ENCODE data around the gene ASB4. TPM values are rescaled to one million over a fixed set of nuclear protein-coding genes. Genes with fewer than 3 reads are reported as not detected.

Gene ASB4
- total RNA-seq, 2 experiments from 2014 or later: not detected

DNA sequence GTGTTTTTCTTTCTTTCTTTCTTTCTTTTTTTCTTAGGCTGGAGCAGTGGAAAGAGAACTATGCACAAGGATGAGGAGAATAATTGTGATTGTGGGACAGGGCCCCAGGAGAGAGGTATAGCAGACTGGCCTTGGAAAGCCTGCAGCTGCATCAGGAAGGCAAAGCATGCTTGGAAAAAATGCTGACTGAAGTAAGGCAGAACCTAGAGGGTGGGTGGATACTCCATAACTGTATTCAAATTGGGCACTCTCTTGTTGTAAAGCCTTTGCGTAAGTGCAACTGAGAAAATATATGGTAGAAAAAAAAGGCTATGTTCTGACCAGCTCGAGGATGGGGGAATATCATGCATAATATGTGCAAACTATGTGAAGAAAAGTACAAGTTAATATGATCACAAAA lies 71.0 kb downstream of the ASB4 start:
- H3K27me3 Mint-ChIP-seq: peaks cover 4% of the 10 kb centered on the region
- intact Hi-C loops (cut with micrococcal nuclease): no loop called here
- no peaks in the 10 kb centered on the region for H3K9me3 Mint-ChIP-seq

GRCh38 chr7:95558864-95559263 lies 73.1 kb downstream of the ASB4 start:
- no peaks in the 10 kb centered on the region for H3K9me3 Mint-ChIP-seq
- TF ChIP-seq CTCF (IDR thresholded peaks at IDR 0.05): no peak
- H3K4me1 Mint-ChIP-seq (ENCODE audit: low read depth): no peaks in the 10 kb centered on the region
- CTCF ChIA-PET: no interaction called here
- no peak overlapping the region for H3K27ac Mint-ChIP-seq
- peaks cover 2% of the 10 kb centered on the region for H3K27me3 Mint-ChIP-seq
- no peaks in the 10 kb centered on the region for H3K36me3 Mint-ChIP-seq (ENCODE audit: low read depth)
- POLR2A ChIA-PET: no interaction called here
- H3K4me3 Mint-ChIP-seq: no peak overlapping the region
- DNase-seq (no peak), ATAC-seq (no peak)
- intact Hi-C loops (cut with micrococcal nuclease): no loop called here

More for the DNA sequence above, 71.0 kb downstream of the ASB4 start:
- Mint-ChIP-seq H3K36me3 (ENCODE audit: low read depth) (no peaks in the 10 kb centered on the region), H3K4me1 (ENCODE audit: low read depth) (no peaks in the 10 kb centered on the region), H3K4me3 (no peak overlapping the region), H3K27ac (no peak overlapping the region)
- DNase-seq: no peak
- ChIA-PET POLR2A (no interaction called here), CTCF (interaction anchor here (0.5 kb wide), 1 partner anchor 12 kb away, joined by 3 read pairs; no protein-coding TSS in a partner anchor)
- TF ChIP-seq CTCF (IDR thresholded peaks at IDR 0.05): no peak
- ATAC-seq: no peak

DNA sequence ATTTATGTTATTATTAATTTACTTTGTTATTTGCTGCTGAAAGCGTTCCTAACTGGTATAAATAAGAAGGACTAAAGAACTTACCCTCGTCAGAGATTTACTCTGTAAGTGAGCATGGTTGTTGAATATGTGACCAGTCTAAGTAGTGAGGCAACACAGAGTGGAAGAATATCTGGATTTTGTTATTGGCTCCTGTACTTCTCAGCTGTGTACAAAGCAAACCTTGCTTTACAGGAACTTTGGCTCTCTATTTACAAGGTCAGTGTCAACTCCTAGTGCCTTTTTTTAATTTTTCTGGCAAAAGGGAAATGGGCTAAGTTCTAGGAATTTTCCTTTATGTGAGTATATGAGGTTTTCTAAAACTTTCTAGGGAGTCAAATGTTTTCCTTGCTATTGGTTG lies 74.9 kb downstream of the ASB4 start:
- no peaks in the 10 kb centered on the region for H3K4me1 Mint-ChIP-seq (ENCODE audit: low read depth)
- intact Hi-C loops (cut with micrococcal nuclease): no loop called here
- no peak overlapping the region for H3K4me3 Mint-ChIP-seq
- no peaks in the 10 kb centered on the region for H3K36me3 Mint-ChIP-seq (ENCODE audit: low read depth)
- ChIA-PET POLR2A (no interaction called here), CTCF (no interaction called here)
- TF ChIP-seq CTCF (IDR thresholded peaks at IDR 0.05): no peak
- H3K27ac Mint-ChIP-seq: no peak overlapping the region
- DNase-seq (no peak), ATAC-seq (no peak)
- no peaks in the 10 kb centered on the region for H3K9me3 Mint-ChIP-seq
- no peaks in the 10 kb centered on the region for H3K27me3 Mint-ChIP-seq

- Mint-ChIP-seq H3K4me1 (ENCODE audit: low read depth) (no peaks in the 10 kb centered on the region), H3K27ac (no peak overlapping the region), H3K4me3 (no peak overlapping the region), H3K9me3 (no peaks in the 10 kb centered on the region), H3K36me3 (ENCODE audit: low read depth) (no peaks in the 10 kb centered on the region), H3K27me3 (no peaks in the 10 kb centered on the region)
- TF ChIP-seq CTCF (IDR thresholded peaks at IDR 0.05): no peak
- no peak for DNase-seq
- no peak for ATAC-seq
- POLR2A ChIA-PET: no interaction called here
- CTCF ChIA-PET: no interaction called here
- intact Hi-C loops (cut with micrococcal nuclease): no loop called here
Observed at GRCh38 chr7:95569720-95570119, 84.0 kb downstream of the ASB4 start.

DNA sequence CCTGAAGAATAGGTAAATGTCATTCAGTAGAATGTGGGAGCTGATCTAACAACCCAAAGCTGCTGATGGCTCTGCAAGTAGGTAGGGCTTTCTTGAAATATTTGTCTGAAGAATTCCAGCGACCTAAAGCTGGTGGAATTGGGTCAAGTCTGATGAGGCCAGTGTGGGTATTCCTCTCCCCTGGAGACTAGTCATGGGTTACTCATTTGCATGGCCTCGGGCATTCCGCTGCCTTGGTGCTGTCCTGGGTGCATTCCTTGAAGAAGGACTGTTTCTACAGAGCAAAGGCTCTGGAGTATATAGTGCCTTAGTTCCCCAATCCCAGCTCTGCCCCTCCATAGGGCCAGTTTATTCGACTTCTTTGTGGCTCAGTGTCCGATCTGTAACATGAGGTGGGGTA lies 91.4 kb downstream of the ASB4 start:
- Mint-ChIP-seq H3K27ac (no peak overlapping the region), H3K27me3 (no peaks in the 10 kb centered on the region), H3K4me3 (no peak overlapping the region), H3K9me3 (no peaks in the 10 kb centered on the region), H3K36me3 (ENCODE audit: low read depth) (no peaks in the 10 kb centered on the region), H3K4me1 (ENCODE audit: low read depth) (no peaks in the 10 kb centered on the region)
- TF ChIP-seq CTCF (IDR thresholded peaks at IDR 0.05): no peak
- intact Hi-C loops (cut with micrococcal nuclease): no loop called here
- ChIA-PET POLR2A (interaction anchor here (0.7 kb wide), 1 partner anchor 106 kb away, joined by 3 read pairs; no protein-coding TSS in a partner anchor), CTCF (no interaction called here)
- no peak for DNase-seq
- no peak for ATAC-seq

Measured in activated CD8-positive, alpha-beta T cell treated with anti-CD3 and anti-CD28 coated beads for 36 hours (primary cell).